A549 (cell line): Measurements from ENCODE around the gene SSH2.

ENCODE experiments used
- CTCF ChIP-seq: fragments of >200 bp; sonication (Bioruptor Twin); formaldehyde crosslinking; IDR thresholded peaks from 3 replicates; pipeline ENCODE4 v1.5.1; 2016
- SMC3 ChIP-seq: fragments of >200 bp; sonication (Bioruptor Twin); formaldehyde crosslinking; IDR thresholded peaks from 3 replicates; pipeline ENCODE4 v1.6.1; 2018; ENCODE audit warnings: inconsistent platforms

GRCh38 chr17:29772981-29773380 is 157.0 kb downstream of the SSH2 start:
- TF ChIP-seq SMC3 (no peak), CTCF (no peak)
